Activated CD8-positive, alpha-beta memory T cell treated with anti-CD3 and anti-CD28 coated beads for 1 hour (primary cell): ENCODE data around the gene CTU2.

ENCODE experiments used
- DNase-seq, 2 donors: peaks; one replicate each; pipeline ENCODE4 v3.0.0-alpha.2; 2020; ENCODE audit warnings: low read depth in 1 of 2; ENCODE audit errors: extremely low read depth in 1 of 2

CTU2 gene

DNA sequence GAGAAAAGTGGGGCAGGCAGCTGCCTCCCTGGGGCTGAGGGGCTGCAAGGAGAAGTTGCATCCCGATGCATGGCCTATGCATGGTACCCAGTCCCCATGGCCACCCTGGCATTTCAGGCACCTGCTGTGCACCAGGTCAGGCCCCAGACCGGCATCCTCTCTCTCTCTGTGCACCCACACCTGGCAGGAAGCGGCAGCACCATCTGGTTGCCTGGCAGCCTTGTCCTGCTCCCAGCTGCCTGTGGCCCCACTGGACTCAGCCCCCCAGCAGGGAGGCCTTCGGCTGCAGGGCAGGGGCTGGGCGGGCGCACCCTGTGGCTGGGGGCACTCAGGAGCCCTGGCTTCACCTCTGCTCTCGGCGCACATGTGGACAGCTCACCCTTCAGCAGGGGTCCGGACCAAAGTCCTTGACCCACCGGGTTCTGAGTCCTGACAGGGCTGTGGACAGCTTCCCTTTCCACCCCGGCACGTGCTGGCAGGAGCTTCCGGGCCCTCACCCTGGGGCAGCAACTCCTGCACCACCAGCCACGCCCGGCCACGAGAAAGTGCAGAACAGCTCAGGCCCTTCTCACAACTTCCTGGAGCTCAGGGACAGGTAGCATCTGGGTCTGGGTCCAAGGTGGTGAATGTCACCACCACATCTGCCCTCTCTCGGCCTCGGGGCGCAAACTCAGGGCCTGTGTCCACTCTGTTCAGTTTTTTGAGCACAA, 36.7 kb downstream of the CTU2 start:
- no peak for DNase-seq

DNA sequence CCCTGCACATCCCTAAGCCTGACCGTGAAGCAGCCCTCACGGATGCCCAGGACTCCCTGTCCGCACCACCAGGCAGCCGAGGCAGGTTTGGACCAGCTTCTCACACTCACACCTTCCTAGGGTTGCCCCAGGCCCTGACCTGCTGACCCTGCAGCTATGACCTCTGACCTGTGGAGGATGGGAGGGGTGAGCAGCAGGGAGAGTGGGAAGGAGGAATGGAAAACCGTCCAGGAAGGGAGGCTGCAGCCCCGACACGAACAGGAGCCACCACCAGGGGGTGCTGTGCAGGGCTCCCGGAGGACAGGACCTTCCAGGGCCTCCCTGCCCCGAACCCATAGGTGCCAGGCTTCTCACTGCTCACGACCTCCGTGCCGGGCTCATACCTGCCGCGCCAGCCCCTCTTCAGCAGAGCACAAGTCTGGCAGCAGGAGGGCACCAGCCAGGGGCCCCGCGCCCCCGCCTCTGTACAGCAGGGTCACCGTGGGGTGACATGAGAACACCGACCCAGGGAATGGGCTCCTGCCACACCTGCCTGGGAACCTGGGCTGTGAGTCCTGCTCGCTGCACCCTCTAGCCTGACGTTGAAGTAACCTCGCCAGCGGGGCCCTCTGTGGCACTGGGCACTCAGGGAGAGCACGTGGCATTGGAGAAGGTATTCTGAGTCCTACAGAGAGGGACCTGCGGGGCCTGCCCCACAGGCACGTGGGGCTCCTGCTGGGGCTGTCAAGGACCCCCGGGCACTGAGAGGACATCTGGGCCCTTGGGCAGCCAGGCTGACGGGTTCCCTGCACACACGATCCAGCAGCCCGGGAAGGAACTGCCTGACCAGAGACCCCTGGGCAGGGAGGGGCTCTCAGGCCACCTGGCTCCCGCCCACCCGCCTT, 37.6 kb downstream of the CTU2 start:
- peak; percentile 42 to 71 for DNase-seq

DNA sequence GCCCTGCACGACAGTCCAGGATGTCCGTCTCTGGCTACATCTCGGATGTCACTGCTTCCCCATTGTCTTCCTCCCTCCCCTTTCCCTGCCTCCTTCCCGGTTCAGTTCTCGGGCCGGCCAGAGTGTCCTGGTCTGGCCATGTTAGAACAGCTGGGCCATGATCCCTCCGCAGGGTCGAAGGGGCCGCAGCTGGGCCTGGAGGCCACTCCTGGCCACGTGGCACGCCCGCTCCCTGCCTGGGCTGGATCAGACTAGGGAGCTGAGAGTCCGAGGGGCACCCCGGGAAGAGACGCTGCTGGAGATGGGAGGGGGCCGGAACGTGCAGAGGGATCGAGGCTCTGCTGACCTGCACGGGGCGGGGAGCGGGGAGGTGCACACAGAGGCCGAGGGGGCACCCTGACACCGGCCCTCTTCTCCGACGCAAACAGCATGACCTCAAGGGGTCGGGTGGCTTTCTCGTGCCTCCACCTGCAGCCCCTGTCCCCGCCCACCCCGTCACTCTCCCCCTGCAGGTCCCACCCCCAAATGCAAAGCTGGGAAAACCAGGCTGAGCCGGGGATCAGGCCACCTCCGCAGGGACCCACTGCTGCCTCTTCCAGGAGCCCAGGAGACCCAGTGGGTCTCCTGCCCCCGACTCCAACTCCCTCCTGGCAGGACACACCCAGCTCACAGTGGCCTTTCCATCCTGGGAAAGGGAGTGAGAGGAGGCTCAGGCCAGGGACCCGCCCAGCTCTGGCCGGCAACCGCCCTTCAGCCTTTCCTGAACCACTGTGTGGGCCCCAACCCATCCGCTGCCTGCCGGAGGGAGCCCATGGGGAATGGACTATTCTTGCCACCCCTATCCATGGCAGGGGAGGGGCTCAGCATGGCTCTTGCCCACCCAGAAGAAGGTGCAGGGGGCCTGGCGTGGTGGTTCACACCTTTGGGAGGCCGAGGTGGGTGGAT, 38.5 kb downstream of the CTU2 start:
- no peak for DNase-seq

DNA sequence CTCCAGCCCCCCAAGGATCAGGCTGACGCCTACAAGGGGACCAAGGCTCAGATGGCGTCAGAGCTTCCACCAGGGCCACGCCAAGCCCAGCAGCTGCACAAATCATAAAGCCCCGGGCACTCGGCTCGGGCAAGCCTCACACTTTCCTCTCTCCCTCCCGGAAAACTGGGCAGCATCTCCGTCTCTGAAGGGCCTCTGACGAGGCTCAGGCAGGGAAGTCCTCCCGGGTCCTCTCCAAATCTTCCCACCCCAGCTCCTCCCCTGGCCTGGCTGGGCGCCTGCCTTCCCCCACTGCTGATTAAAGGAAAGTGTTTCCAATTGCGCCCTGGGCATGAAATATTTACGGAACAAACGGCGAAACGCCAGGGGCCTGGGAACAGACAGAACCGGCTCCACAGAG, 40.2 kb downstream of the CTU2 start:
- no peak for DNase-seq

DNA sequence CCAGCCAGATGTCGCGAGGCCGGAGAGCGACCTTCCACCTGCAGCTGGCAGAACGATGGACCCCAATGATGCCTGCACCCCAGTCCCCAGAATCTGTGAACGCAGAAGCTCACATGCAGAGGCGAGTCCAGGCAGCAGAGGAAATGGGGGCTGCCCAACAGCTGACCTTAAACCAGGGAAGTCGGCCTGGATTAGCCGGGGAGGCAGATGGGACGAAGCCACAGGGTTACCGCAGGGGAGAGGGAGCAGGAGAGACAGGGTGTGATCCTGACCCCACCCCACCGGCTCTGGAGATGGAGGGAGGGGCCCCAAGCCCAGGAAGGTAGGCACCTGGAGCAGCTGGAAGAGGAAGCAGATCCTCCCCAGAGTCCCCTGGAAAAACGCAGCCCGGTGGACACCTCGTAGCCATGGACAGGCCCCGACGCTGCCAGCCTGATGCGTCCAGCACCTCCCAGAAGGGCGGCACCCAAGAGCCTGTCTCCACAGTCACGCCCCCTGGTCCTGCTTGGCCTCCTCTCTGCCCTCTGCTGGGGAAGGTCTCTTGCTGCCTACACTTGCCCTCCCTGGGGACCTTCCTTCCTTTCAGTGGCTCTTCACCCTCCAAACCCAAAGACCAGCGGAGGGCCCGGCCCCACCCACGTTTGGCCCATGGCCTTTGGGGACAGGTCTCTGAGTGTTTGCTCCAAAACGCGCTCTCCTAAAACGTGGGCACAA, 41.4 kb downstream of the CTU2 start:
- DNase-seq = no peak

DNA sequence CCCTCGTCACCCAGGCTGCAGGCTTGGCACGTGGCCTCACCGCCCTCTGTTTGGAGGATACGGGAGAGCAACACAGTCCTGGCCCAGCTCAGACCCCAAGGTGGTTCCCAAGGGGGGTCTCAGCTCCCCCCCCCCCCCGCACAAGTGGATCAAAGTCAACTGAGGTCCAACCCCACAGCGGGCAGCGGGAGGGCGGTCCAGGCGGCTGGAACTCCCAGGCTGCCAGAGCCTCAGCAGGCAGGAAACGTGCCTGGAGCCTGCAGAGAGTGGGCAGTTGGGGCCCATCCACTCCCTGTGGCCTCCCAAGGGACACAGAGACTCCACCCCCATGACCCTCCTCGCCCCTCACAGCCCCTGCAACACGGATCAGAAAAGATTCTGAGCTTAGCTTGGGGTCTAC, 42.1 kb downstream of the CTU2 start:
- DNase-seq = no peak

DNA sequence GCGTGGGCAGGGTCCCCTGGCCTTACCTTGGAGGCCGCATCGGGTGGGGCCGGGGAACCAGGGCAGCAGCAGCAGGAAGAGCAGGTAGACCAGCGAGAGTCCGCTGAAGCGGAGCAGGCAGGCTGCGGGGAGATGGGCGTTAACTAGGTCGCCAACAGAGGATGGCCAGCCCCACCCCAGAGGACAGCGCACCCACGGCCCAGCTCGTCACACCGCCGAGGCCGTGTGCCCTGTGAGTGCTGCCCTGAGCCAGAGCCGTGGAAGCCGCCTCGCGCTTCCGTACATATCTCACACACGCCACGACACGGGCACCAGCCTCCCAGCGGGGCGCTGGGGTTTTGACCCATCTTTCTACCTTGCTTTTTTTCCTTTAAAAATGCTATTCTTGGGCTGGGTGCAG, 43.1 kb downstream of the CTU2 start:
- DNase-seq = no peak

DNA sequence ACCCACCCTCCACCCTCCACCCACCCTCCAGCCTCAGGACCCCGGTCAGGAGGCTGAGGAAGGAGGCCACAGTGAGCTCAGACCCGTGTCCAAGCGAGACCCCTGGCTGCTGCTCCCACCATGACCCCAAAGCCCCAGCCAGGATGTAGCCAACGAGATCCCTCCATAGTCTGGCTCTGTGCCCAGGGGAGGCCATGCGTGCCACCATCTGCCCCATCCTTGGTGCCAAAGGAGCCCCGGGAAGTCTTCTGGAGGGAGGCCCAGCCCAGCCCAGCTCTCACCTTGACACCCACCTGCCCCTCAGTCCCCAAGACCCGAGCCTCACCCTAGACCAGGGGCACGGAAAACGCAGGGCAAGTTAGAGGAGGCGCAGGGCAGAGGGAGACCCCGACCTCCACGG, 44.6 kb downstream of the CTU2 start:
- DNase-seq = no peak

DNA sequence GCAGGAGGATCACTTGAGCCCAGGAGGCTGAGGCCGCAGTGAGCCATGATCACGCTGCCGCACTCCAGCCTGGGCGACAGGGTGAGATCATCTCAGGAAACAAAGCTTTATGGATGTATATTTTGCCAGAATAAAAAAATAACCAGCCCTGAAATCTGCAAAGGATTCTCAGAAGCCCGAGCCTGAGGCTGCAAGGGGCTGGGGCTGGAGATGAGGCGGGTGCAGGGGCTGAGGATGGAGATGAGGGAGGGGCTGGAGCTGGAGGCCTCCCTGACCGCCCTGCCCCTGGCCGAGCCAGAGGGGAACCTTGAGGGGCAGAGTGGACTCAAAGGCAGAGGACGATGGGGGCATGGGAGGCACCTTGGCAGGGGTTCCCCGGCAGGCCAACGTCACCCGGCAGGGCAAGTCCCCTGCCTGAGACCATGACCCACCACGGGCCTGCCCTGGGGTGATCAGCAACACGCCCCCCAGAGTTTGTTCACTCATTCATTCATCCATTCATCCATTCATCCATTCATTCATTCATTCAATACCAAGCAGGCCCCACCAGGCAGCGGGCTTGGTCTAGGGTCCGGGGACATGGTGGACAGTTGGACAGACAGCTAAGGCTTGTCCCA, 46.2 kb downstream of the CTU2 start:
- DNase-seq = no peak

DNA sequence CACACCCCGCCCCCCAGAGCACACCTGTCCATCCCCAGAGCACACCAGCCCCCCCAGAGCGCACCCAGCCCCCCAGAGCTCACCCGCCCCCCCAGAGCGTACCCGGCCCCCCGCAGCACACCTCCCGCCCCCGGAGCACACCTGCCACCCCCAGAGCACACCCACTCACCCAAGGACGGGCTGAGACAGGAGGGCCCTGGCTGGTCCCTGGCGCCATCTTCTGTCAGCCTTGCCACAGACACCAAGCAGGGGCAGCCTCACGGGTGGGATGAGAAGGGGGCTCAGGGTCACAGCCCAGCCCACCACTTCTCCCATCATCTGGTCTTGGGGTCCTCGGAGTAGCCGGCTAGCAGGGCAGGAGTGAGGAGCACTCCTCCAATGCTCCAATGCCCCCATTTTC, 46.9 kb downstream of the CTU2 start:
- no peak for DNase-seq

DNA sequence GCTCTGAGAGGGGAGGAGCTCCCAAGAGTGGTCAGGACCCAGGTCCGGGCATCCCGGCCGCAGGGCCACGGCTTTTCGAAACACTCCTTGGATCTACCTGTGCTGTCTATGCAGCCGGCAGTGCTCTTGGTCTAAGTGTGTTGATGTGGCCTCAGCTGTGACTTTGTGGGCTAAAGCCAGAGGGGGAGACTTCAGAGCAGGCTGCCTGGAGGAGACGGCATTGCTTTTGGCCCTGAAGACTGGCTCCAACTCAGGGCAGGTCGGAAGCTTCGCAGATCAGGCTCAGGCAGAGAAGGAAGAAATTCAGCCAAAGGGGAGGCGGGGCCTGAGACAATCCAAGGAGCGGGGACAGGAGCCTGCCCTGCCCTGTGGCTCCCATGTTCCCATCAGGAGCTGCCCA, 47.3 kb downstream of the CTU2 start:
- DNase-seq = no peak

DNA sequence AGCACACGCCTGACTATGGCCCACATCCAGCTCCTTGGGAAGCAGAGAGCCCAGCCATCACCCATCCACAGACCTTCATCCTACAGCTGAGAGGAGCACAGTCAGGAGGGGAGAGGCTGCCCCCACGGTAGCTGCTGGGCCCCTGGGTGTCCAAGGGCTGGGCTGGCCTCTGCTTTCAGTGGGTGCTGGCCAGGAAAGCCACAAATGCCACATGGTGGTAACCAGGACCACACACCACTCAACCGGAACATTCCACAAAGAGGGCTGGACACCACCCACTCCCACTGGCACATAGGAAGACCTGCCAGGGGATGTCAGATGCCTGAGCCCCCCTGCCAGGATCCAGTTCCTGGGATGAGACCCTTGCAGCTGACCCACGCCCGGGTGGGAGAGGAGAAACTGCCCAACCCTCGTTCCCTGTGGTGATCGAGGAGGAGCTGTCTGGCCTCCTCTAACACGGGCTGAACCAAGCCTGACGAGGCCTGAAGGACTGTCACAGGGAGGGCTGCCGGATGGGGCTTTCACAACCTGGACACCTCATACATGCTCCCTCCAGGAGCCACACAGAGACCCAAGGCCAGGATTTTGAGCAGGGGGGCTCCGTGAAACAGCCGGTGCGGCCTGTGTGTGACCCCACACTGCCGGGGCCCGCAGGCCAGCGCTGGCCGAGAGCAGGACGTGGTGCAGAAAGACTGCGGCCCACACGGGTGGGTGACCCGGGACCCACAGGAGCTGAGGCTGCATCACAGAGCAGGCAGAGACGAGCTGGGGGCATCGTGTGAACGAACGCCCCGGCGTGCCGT, 48.0 kb downstream of the CTU2 start:
- DNase-seq = no peak

DNA sequence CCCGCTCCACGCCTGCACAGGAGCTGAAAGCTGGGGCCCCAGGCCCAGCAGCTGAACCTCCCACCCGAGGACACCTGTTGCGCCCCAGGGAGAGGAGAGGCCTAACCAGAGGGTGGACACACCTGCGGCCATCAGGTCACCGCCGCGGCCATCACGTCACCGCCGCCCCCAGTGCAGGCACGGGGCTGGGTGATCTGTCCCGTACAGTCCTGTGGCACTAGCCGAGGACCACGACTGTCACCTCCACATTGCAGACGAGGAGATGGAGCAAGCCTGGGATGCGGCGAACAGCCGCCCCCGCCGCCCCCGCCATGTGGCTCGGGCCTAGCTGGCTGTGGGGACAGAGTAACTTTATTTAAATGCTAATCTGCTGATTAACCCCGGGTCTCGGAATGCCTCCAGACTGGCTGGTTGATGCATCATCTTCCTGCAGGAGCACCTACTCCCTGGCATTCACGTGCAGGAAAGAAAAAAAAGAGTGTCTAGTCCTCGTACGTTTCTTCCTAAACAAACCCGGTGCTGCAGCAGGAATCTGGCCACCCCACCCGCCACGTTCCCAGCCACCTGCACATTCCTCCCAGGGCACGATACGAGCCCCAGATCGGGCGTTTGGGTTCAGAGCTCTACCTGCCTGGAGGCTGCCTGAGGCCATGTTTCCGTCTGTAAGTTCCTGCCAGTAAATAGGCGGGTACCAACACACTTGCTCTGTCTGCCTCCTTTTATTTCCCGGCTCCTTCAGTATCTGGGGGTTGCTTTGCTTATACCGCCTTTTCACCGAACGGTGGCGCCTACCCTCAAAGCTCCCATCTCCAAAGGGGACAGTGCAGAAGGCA, 48.8 kb downstream of the CTU2 start:
- DNase-seq = no peak

DNA sequence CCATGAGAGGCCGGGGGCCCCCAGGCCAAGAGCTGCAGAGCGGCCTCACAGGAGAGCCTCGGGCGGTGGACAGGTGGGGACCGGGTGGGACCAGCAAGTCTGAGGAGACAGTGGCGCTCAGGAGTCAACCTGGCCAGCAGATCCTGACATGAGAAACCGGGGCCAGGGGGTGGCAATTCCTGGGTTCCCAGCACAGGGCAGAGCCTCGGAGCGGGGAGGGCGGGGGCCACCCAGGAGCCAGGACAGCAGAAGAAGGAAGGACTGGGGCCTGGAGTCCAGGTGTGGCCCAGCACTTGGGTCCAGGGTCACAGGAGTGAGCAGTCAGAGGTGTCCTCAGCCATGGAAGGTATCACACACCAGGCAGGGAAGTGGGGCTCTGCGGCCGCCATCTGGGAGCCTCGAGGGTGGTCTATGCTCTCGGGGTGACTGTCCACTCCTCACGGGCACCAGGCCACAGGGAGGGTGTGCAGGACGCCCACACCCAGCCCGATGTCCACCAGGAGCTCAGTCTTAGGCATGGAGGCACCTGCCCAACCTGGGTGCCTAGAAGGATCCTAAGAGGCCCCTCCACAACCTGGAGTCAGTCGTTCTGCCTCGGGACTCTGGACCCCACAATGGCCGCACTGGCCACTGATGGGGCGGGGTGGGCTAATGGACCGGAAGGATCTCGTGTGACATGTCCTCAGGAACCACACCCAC, 49.6 kb downstream of the CTU2 start:
- no peak for DNase-seq

DNA sequence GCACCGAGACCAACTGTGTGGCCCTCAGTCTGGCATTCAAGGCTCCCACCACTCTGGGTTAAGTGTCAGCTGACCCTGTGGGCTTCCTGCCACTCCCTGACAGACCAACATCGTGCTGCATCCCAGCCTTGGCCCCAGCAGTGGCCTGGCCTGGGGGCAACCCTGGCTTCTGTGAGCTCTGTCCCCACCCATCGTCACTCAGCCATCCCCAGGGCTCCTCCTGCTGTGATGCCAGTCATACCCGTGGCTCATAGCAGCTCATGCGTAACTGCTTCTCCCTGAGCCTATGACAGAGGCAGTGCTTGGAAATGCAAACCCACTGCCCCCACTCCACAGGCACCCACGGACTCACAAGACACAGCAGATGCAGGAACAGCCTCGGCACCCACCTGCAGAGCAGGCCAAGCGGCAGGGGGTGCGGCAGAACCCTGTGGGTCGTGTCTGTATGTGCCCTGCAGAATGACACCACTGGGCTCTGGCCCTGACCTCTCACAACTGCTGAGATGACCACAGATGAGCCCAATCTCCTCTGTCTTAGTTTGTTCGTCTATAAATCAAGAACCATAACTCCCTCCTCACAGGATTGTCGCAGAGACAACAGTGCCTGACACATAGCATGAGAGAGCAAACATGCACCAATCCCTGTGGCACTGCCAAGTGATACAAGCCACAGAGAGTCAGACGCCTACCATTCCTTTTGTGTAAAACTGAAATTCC, 52.1 kb downstream of the CTU2 start:
- DNase-seq = no peak

DNA sequence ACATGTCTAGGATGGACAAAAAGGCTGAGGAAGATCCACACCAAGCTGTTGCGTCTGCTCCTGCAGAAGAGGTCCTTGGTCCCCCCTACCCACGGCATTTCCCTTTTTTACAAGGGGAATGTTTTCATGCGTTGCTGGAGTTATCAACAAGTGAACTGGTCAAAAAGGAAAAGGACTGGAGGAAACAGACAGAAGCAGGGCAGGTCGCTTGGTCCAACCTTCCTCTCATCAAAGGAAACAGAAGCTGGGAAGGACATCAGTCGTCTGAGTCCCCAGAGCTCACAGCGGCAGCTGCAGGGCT, 52.6 kb downstream of the CTU2 start:
- DNase-seq = no peak

DNA sequence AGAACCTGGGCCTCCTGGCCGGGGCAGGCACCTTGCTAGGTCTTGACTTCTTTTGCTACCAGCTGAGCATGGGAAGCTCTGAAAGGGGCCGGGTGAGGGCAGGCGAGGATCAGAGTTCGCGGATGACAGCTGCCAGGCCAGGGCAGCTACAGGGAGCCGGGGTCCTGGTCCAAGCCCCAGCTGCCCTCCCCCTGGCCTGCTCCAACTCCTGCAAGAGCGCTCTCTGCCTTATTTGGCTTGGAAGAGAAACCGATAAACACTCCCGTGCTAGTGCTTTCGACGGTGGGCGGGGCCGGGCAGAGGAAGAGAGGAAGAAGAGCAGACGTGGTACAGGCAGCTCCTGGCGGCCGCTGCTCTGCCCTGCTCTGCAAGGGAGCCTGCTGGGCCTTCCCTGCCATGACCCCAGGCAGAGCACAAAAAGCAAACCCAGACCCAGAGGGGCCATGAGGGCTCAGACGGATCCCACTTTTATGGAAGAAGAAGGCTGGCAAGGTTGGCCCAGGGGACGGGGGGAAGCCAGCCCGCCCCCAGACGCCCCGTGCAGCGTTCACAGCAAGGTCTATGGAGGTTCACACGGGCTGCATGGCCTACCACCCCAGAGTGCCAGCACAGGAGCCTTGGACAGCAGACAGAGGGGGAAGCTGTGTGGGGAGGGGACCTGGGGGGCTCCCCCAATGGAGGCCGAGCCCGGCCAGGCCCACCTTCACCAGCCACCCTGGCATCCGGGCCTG, 53.1 kb downstream of the CTU2 start:
- no peak for DNase-seq
